Measurements from ENCODE around the gene GATD1. TPM values are rescaled to one million over a fixed set of nuclear protein-coding genes. Genes with fewer than 3 reads are reported as not detected.

The GATD1 gene
- total and polyA plus RNA-seq, 4 donors, result 22.1 to 63.1 (median 39.1) TPM

DNA sequence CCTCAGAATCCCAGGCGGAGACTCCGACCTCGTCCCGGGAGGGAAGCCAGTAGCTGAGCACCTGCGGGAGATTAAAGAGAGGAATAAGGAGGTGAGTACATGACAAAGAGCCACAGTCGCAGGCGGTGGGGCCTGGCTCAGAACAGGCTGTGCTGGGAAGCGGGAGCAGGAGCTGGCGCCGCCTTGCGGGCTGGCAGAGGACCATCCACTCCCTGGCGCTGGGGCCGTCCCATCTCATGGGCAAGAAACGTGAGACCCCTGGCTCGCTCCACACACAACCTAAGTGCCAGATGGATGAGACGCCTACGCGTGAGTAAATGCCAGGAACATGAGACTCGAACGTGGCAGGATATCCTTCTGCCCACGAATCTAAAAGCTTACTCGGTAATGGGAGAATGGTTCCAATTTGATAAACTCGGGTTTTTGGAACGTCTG lies 6.3 kb upstream of the GATD1 start:
- no peaks in the 10 kb centered on the region for H3K36me3 ChIP-seq (ENCODE audit: control insufficient read depth in 4 of 4, insufficient read depth in 4 of 4, low read length in 4 of 4)
- ATAC-seq (ENCODE audit: insufficient read depth, low FRiP score) (peak; percentile 77), DNase-seq (peak; percentile 70 to 80 (median 78))
- H3K27ac ChIP-seq (ENCODE audit: low read depth in 1 of 2, low read length in 1 of 2), result no peak overlapping the region
- H3K9me3 ChIP-seq (ENCODE audit: control insufficient read depth in 4 of 4, insufficient read depth in 3 of 4, low read length in 3 of 4), result no peaks in the 10 kb centered on the region
- H3K4me1 ChIP-seq (ENCODE audit: control insufficient read depth in 5 of 5, insufficient read depth in 5 of 5, low read length in 5 of 5), result peaks cover 0 to 7% (median 3%) of the 10 kb centered on the region in 5 donors
- H3K27me3 ChIP-seq (ENCODE audit: control insufficient read depth in 3 of 3, insufficient read depth in 3 of 3, low read length in 2 of 3), result no peaks in the 10 kb centered on the region
- peak; percentile 22 for TF ChIP-seq CTCF (IDR thresholded peaks at IDR 0.05; ENCODE audit: control extremely low read depth, extremely low read depth)
- H3K4me3 ChIP-seq, result no peak overlapping the region
- WGBS, 2 donors, result 38 to 40% methylated on average over 24 of the region's 24 CpGs
- H3K9ac ChIP-seq (ENCODE audit: insufficient read depth in 1 of 2, low read length in 2 of 2), result no peak overlapping the region

DNA sequence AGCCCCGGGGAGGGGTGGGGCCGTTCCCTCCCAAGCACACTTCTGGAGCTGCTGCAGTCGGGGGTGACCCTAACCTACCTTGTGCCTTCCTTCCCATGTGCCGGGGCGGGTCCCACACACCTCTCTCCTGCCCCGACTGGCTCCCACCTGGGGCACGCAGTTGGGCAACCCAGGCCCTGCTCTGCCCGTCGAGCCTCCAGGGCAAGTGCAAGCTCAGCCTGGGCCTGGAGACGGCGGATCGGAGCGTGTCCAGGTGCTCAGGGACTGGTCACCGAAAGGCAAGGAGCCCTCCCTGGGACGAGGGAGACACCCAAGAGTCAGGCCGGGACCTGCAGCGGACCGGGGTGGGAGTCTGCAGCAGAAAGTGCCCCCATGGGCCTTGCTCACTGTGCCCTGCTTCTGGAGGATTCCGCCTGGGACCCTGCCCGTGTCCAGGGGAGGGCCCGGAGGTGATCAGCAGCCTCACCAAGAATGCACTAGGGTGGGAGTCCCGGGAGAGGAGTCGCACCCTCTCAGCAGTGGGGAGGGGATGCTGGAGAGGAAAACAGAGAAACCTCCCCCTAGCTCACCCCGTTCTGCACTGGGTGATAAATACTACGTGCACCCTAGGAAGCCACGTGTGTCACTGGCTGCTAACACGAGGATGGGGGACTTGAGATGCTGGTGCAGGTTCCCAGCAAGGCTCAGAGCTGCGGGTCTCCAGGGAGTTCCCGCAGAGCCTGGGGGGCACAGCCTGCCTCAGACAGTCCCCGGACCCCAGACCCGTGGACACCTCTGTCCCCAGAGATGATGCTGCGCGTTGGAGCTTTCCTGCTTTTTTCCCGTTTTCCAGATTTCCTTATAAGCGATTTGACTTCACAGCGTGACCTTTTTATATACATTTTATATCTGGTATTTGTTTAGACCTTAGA lies 5.2 kb upstream of the GATD1 start:
- no peak for DNase-seq
- Histone ChIP-seq H3K36me3 (ENCODE audit: control insufficient read depth in 4 of 4, insufficient read depth in 4 of 4, low read length in 4 of 4) (no peaks in the 10 kb centered on the region), H3K9me3 (ENCODE audit: control insufficient read depth in 4 of 4, insufficient read depth in 3 of 4, low read length in 3 of 4) (no peaks in the 10 kb centered on the region), H3K4me3 (no peak overlapping the region), H3K4me1 (ENCODE audit: control insufficient read depth in 5 of 5, insufficient read depth in 5 of 5, low read length in 5 of 5) (peaks cover 0 to 11% (median 4%) of the 10 kb centered on the region in 5 donors), H3K9ac (ENCODE audit: insufficient read depth in 1 of 2, low read length in 2 of 2) (no peak overlapping the region), H3K27ac (ENCODE audit: low read depth in 1 of 2, low read length in 1 of 2) (no peak overlapping the region), H3K27me3 (ENCODE audit: control insufficient read depth in 3 of 3, insufficient read depth in 3 of 3, low read length in 2 of 3) (no peaks in the 10 kb centered on the region)
- 78 to 88% methylated on average over 35 to 36 of the region's 36 CpGs for WGBS, 2 donors
- no peak for TF ChIP-seq CTCF (IDR thresholded peaks at IDR 0.05; ENCODE audit: control extremely low read depth, extremely low read depth)
- ATAC-seq (ENCODE audit: insufficient read depth, low FRiP score), result no peak

DNA sequence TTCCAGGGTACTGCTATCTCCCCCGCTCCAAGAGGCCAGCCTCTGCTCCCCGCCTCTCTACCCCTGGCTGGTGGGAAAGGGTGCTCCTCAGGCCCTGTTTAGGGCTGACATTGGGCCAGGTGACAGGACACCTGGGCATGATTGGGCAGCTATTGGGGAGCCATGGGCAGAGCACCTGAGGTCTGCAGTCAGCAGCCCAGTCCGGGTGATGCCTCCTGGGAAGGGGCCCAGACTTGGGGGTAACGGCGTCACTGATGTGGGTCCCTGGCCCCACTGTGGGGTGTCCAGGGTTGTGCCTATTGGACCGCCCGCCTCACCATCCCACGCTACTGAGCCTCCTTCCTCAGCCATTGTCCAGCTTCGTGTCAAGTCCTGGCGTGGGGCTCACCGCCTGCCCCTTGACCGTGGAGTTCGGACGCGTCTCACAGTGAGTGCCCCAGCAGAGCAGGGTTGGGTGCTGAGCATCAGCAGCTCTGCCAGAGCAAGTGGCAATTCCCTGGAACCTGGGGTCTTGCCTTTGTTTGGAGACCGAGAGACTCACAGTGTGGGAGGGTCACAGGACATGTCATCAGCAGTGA lies 2.8 kb upstream of the GATD1 start:
- ATAC-seq (ENCODE audit: insufficient read depth, low FRiP score) (no peak), DNase-seq (no peak)
- WGBS, 2 donors, result 97% methylated on average over 16 of the region's 16 CpGs
- Histone ChIP-seq H3K9me3 (ENCODE audit: control insufficient read depth in 4 of 4, insufficient read depth in 3 of 4, low read length in 3 of 4) (no peaks in the 10 kb centered on the region), H3K4me1 (ENCODE audit: control insufficient read depth in 5 of 5, insufficient read depth in 5 of 5, low read length in 5 of 5) (peaks cover 0 to 23% (median 10%) of the 10 kb centered on the region in 5 donors), H3K36me3 (ENCODE audit: control insufficient read depth in 4 of 4, insufficient read depth in 4 of 4, low read length in 4 of 4) (no peaks in the 10 kb centered on the region), H3K27ac (ENCODE audit: low read depth in 1 of 2, low read length in 1 of 2) (no peak overlapping the region), H3K9ac (ENCODE audit: insufficient read depth in 1 of 2, low read length in 2 of 2) (no peak overlapping the region), H3K4me3 (no peak overlapping the region), H3K27me3 (ENCODE audit: control insufficient read depth in 3 of 3, insufficient read depth in 3 of 3, low read length in 2 of 3) (no peaks in the 10 kb centered on the region)
- no peak for TF ChIP-seq CTCF (IDR thresholded peaks at IDR 0.05; ENCODE audit: control extremely low read depth, extremely low read depth)

All from lung (tissue), 12 donors.